Left ventricle myocardium inferior (tissue), 1 donor: ENCODE data around the gene EPHB1. TPM values are rescaled to one million over a fixed set of nuclear protein-coding genes. Genes with fewer than 3 reads are reported as not detected.

Experiments
- DNase-seq: peaks from one replicate; pipeline ENCODE4 v3.0.0-alpha.2; 2020
- H3K27ac ChIP-seq: fragments of 200-600 bp; replicated peaks from 2 replicates; pipeline ENCODE4 v1.8.0; 2021
- H3K27me3 ChIP-seq: fragments of 200-600 bp; 2 replicates; pipeline ENCODE4 v1.8.0; 2021; ENCODE audit warnings: low read depth
- H3K36me3 ChIP-seq: fragments of 200-600 bp; 2 replicates; pipeline ENCODE4 v1.8.0; 2021
- H3K4me1 ChIP-seq: fragments of 200-600 bp; 2 replicates; pipeline ENCODE4 v1.8.0; 2021
- H3K4me3 ChIP-seq: fragments of 200-600 bp; 2 replicates; pipeline ENCODE4 v1.8.0; 2021; ENCODE audit warnings: mild to moderate bottlenecking, moderate library complexity
- H3K9me3 ChIP-seq: fragments of 200-600 bp; replicated peaks from 2 replicates; pipeline ENCODE4 v1.8.0; 2021
- CTCF ChIP-seq: fragments of 200-600 bp; IDR thresholded peaks from 2 replicates; pipeline ENCODE4 v1.8.0; 2021; ENCODE audit warnings: antibody characterized with exemption, mild to moderate bottlenecking, borderline replicate concordance
- intact Hi-C: fragments of 100-400 bp; cut with micrococcal nuclease; formaldehyde crosslinking; loops from one replicate; pipeline ENCODE4 v1.11.0; 2022
- total RNA-seq: library from RNA; stranded (reverse); fragmentation: NEBNext Ultra II Directional; extraction: Animal tissue kit (Norgen Biotek cat#: 25700); gene quantifications from one replicate; pipeline ENCODE4 v1.2.1, GENCODE V29; 2021
- donor health status: DM: no; HTN: yes; CAD: no; lungs with severe emphysema.

EPHB1 gene
- total RNA-seq, 1 donor from 2014 or later: 1.3 TPM

GRCh38 chr3:135047061-135047460 is 252.0 kb downstream of the EPHB1 start:
- no peaks in the 10 kb centered on the region for H3K27me3 ChIP-seq
- no peak for DNase-seq
- intact Hi-C loops: no loop called here
- H3K9me3 ChIP-seq: no peaks in the 10 kb centered on the region
- no peak overlapping the region for H3K4me3 ChIP-seq
- H3K27ac ChIP-seq: no peak overlapping the region
- no peaks in the 10 kb centered on the region for H3K36me3 ChIP-seq
- no peak for TF ChIP-seq CTCF
- no peaks in the 10 kb centered on the region for H3K4me1 ChIP-seq

DNA sequence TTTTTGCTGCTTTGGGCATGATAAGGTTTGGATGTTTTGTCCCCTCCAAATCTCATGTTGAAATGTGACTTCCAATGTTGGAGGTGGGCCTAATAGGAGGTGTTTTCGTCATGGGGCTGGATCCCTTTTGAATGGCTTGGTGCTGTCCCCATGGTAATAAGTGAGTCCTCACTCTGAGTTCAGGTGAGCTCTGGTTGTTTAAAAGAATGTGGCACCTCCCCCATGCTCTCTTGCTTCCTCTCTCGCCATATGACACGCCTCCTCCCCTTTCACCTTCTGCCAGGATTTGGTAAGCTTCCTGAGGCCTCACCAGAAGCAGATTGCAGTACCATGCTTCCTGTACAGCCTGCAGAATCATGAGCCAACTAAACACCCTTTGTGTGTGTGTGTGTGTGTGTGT is 255.5 kb downstream of the EPHB1 start:
- no peak overlapping the region for H3K27ac ChIP-seq
- intact Hi-C loops: no loop called here
- H3K27me3 ChIP-seq: no peaks in the 10 kb centered on the region
- no peak overlapping the region for H3K4me3 ChIP-seq
- DNase-seq: no peak
- H3K36me3 ChIP-seq: no peaks in the 10 kb centered on the region
- H3K4me1 ChIP-seq: no peaks in the 10 kb centered on the region
- no peak for TF ChIP-seq CTCF
- H3K9me3 ChIP-seq: no peaks in the 10 kb centered on the region

DNA sequence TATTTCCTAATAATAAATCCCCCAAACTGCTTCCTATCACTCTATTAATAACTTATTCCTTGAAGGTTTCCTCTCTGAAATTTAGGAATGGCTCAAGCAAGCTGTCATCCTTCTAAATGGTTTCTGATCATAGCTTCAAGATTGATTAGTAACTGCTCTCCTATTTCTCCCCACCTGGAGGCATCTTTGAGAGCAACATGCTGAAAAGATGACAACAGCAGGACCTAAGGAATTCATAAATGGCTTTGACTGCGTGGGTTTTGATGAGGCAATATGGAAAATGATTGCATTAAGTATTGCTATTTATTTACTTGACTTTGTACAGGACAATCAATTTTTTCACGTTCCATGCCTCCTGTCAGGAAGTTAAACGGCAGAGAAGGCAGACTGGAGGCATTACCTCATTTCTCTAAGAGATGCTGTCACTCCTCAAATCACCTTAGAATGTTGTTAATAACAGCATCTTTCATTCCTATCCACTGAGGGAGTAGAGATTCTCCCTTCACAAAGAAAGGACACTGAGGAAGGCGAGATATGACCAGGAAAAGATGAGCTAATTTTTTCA is 256.4 kb downstream of the EPHB1 start:
- intact Hi-C loops: no loop called here
- Histone ChIP-seq H3K27me3 (no peaks in the 10 kb centered on the region), H3K9me3 (no peaks in the 10 kb centered on the region), H3K4me1 (no peaks in the 10 kb centered on the region), H3K27ac (no peak overlapping the region), H3K4me3 (no peak overlapping the region), H3K36me3 (no peaks in the 10 kb centered on the region)
- no peak for TF ChIP-seq CTCF
- DNase-seq: no peak

GRCh38 chr3:135055449-135055848 is 260.4 kb downstream of the EPHB1 start:
- no peak overlapping the region for H3K27ac ChIP-seq
- intact Hi-C loops: no loop called here
- TF ChIP-seq CTCF: no peak
- no peak overlapping the region for H3K4me3 ChIP-seq
- H3K27me3 ChIP-seq: no peaks in the 10 kb centered on the region
- H3K4me1 ChIP-seq: no peaks in the 10 kb centered on the region
- no peaks in the 10 kb centered on the region for H3K9me3 ChIP-seq
- no peak for DNase-seq
- H3K36me3 ChIP-seq: no peaks in the 10 kb centered on the region

DNA sequence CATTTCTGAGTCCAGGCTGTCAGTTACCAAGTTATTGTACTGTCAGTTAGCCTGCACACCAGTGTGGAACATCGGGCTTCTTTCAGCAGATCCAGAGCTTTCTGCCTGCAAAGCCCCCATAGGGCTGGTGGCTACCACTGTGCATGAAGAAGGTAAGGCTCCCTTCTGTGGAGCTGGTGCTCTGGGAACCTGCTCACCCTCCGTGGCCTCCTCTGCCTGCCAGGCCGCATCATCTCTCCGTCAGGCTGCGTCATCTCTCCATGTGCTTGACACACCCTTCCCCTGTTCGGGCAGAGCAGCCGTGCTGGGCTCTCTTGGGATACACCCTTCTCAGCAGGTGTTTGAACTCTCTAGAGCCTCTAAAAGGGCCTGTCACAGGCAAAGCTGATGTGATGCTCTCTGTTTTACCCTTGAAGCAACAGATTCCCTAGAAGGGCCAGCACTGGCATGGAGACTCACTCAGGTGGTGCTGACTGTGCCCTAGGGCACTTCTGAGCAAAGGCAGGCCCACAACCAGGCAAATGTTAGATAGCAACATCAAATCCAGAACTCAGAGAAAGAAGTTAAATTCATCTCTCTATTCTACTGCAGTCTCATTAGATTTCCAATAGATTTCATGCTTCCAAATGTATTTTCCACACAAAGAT is 261.1 kb downstream of the EPHB1 start:
- no peaks in the 10 kb centered on the region for H3K9me3 ChIP-seq
- H3K27me3 ChIP-seq: no peaks in the 10 kb centered on the region

More for the DNA sequence above, 261.1 kb downstream of the EPHB1 start:
- H3K27ac ChIP-seq: no peak overlapping the region
- H3K36me3 ChIP-seq: no peaks in the 10 kb centered on the region
- no peak for DNase-seq
- no peak for TF ChIP-seq CTCF
- H3K4me1 ChIP-seq: no peaks in the 10 kb centered on the region
- intact Hi-C loops: no loop called here
- no peak overlapping the region for H3K4me3 ChIP-seq
